Amniotic epithelial cell (primary cell): Measurements from ENCODE around the gene ZNF672.
"Not testable (repeated sequence)": the region's sequence is repeated elsewhere in the genome, so short reads cannot be mapped to it uniquely, and the experiment has no call there.

Experiments
- DNase-seq: peaks from one replicate; pipeline ENCODE4 v3.0.0-alpha.2; 2010; ENCODE audit warnings: low read depth

ZNF672 gene

DNA sequence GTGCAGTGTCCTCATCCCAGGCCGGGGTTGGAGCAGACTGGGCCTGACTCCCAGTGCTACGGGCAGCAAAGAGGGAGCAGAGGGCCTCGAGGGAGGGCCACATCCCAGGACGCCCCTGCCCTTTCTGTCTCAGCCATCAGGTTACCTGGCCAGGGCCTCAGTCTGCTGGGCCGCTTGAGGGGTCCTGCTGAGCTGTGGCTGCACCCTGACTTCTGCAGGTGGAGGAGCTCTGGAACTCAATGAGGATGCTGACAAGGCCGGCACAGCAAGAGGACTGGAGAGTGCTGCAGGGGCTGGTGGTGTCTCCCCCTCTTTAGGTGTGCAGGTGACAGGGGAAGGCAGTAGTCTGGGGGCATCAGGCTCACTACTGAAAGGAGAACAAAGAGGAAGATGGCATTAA, 17.6 kb downstream of the ZNF672 start:
- DNase-seq = no peak

DNA sequence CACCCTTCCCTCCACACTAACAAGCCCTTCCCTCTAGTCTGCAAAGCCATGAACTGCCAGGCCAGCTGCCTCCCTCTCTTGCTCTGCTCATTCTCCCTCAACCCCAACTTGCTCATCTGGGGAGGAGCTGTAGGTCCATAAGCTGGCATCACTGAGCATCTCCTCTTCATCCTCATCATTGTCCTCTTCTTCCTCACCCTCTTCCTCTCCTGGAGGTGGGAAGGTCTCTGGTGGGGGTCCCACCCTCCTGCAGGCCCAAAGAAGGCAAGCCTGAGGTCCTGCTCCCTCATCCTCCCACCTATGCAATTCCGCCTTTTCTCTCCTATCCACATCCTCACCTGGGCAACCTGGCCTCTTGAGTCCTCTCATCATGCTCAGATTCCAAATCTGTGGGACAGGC, 18.2 kb downstream of the ZNF672 start:
- no peak for DNase-seq

DNA sequence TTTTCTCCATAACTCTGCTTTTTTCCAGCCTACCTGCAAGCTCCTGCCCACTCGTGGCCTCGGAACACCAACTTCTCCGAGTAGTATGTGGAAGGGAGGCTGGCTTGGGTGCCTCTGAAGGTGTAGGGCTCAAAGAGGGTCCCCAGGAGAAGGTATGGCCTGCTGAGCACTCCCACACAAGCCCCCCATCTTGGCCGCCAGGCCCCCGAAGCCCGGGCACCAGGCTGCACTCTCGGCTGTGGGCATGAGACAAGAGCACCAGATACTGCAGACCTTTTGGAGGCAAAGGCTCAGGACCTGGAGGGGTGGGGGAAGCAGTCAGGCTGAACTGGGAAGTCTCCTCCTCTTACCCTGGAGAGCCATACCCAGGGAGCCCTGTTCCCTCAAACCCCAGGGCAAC, 19.2 kb downstream of the ZNF672 start:
- no peak for DNase-seq

DNA sequence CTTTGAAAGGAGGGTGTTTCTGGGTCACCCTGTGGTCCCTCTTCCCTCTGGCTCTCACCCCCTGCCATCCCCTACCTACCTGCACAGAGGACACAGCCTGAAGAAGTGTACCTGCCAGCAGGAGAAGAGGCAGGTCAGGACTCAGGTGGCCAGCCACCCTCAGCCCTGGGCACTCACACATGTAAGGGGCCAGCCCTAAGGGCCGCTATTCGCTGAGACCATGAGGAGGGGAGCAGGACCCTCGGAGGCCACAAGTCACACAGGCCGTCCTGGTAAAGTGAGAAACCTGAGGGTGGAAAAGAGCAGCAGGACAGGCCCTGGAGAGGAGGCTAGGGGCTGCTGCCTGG, 19.7 kb downstream of the ZNF672 start:
- DNase-seq = no peak

DNA sequence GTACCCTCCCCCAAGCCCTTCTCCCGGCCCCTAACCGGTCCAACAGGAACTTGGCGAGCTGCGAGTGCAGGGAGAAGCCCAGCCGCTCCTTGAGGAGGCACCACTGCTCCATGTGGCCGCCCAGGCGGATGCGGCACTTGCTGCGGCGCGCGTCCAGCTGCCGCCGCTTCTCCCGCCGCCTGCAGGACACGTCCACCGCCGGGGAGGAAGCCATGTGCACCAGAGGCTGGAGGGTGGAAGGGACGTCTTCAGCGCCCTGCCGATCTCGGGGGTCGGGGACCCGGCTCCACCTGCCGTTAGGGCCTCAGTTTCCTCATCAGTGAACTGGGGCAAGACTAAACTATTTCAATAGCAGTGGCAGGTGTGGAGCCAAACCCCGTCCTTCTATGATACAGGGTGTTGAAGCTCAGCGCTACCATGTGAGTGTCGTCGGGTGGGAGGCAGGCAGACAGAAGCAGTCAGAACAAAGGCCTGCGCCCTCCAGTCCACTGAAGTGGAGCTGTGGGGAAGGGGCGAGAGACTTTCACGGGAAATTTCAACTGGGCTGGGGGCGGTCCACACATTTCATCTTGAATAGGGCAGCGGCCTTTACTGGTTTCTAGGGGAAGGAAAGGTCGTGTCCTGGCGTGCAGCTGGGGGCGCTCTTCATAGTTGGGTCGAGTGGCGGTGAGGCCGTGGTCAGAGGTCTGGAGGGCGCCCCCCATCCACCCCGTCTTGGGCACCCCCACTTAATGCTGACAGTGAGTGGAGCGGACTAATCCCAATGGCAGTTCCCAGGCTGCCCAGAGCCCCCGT, 20.3 kb downstream of the ZNF672 start:
- DNase-seq = peak; percentile 33

DNA sequence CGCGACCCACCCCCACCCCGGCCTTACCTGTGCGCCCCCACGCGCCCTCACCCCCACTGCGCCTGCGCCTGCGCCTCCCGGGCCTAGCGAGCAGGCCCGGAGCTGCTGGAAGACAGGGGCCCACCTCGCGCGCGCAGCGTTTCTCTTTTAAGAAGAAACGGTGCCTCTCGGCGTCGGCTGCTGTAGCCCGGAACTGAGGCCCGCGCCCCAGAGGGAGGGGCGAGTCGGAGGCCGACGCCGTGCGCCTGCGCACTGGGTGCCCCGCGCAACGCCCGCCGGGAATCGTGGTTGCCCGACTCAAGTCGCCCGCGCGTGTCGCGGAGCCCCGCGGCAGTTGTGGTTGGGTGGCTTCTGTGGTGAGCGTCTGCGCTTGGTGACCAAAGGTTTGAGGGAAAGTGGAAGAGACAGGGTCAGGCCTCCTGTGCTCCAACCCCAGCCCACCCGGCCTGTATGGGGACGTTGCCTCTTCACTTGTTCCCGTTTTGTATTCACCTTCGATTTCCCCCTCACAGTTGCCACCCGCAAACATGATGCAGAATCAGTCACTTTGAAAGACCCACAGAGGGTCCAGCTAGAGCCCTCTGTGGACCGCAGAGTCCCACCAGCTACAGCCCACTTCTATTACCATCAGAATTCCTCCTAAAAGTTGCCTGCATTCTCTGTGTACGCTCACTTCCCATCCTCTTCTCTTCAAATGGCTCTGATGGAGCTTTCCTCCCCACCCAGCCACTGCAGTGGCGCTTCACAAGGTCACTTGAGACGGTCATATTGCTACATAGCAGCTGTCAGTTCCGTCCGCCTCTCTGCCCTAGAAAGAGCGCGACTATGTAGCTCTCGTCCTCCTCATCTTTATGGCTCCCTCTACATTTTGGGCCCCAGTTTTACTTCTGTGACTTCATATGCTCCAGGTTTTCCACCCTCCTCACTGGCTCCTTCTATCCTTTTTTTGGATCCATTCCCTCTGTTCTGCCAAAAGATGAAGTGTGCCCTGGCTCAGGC, 21.2 kb downstream of the ZNF672 start, which contains the start of gene ZNF692:
Gene ZNF692, minus strand, starts transcription at position 195 of the 999 bp plus-strand sequence. CDS start 776 bp downstream, outside the sequence.
- DNase-seq = peak; percentile 96

DNA sequence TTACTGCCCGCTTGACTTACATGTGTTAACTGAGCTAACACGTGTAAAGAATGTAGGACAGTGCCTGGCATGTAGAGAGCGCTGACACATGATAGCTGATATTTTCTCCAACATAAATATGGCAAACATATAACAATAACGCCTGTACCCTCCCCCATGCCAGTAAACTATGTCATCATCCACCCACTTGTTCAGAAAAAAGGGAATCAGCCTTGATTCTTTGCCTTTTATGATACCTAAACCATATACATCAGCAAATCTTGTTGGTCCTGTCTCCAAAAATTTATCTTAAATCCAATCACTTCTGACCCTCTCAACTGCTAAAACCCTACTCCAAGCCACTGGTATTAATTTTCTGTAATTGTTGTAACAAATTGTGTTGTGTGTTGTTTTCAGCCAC, 22.0 kb downstream of the ZNF672 start:
- no peak for DNase-seq

DNA sequence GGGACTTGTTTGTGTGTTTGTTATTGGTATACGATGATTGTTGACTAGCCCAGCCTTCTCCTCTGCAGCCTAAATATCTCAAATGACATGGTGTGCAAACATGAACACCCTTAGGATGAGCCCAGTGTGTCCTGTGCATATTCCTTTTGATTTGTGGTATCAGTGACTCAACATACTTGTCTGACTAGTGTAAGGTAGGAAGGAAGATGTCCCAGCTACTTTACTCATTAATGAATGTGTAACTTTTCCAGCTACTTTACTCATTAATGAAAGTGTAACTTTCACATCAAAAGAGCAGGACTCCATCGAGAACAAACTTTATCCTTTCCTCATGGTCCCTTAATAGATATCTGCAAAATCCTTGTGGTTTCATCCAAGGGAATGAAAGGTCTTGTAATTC, 23.6 kb downstream of the ZNF672 start:
- DNase-seq = no peak

DNA sequence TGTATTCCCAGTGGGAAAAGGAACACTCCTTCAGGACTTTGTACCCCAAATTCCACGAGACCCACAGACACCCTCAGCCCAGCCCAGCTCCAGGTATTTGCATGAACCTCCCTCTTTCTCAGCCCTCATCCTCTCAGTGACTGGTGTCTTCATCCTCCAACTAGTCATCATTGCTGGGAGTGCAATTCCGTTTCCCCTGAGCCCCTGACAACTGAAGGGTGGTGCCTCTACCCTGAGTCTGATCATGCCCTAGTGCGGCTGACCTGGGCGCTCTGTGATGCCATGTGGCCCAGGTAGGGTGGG, 24.6 kb downstream of the ZNF672 start:
- no peak for DNase-seq

DNA sequence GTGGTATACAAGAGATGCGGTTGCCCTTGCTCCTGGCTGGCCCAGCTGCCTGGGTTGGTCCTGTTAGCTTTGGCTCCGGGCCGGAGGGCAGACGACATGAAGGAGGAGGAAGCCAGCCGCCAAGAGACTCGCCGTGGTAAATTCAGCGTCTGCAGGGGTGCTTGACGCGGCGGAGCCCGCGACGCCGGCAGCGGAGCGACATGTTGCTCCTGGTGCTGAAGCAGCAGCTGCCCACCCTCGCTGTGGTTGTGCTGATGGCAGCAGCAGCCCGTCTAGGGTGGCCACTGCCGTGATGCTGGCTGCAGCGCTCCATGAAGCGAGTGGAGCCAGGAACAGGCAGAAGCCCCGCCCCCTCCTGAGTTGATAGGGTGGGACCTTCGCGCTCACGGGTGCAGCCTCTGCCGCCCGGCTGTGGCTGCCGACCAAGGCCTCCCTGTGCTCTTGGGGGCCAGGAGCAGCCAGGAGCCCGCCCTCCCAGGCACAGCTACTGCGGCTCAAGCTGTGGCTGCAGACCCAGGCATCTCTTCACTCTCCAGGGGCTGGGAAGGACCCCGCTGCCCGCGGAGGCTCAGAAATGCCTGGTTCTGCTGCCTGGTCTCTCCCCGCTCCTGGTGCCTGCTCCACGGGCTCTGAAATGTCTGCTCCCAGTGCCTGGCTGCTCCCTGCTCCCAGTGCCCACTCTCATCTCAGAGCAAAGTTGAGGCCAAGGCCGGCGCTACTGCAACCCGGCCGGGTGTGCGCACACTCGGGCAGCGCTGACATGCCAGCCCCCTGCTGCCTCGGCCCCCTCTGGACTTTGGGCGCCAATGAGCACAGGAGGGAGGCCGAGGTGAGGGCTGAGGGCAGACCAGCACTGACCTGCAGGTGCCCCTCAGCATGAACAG, 25.2 kb downstream of the ZNF672 start:
- peak; percentile 55 for DNase-seq

DNA sequence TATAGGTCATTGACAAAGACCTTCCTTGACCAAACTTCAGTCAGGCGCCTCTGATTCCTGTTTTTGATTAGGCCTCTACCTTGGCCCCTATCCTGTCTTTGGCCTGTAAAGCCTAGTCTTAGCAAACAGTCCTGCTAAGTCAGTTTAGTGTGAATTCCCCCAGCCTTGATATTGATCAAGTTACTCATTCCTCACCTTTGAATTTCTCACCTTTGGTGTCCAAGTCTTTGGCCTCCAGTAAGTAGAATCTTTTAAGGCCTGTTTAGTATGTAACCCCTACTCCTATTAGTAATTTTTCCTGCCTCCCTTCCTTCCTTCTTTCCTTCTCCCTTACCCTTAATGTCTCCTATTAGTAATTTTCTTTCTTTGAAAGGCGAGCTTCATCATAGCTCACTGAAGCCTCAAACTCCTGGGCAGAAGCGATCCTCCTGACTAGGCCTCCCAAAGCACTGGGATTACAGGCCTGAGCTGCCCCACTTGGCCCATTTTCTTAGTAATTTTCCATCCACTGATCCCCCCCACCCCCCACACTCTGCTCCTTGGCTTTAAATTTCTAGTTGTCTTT, 33.9 kb downstream of the ZNF672 start:
- no peak for DNase-seq

DNA sequence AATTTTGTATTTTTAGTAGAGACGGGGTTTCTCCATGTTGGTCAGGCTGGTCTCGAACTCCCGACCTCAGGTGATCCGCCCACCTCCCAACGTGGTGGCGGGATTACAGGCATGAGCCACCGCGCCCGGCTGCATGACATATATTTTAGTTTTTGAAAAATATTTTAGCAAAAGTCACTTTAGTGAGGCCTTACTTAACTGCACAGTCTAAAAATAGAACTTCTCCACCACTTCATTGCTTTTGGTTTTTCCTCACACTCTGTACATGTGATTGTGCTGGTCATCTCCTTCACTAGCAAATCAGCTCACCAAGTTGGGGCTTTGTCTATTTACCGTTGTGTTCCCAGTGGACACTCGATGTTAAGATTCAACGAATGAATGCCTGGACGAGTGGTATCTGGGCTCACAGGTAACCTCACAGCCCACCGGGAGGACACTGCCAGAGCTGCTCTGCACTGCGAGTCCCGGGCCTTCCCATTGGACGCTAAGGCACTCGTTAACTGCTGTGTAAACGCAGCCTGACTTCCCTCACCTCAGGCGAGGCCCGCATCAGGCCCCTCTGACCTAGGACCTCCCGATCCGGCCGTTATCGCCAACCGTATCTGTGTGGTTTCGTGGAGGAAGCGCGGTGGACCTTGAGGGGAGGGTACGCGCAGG, 34.9 kb downstream of the ZNF672 start:
- peak; percentile 69 for DNase-seq

DNA sequence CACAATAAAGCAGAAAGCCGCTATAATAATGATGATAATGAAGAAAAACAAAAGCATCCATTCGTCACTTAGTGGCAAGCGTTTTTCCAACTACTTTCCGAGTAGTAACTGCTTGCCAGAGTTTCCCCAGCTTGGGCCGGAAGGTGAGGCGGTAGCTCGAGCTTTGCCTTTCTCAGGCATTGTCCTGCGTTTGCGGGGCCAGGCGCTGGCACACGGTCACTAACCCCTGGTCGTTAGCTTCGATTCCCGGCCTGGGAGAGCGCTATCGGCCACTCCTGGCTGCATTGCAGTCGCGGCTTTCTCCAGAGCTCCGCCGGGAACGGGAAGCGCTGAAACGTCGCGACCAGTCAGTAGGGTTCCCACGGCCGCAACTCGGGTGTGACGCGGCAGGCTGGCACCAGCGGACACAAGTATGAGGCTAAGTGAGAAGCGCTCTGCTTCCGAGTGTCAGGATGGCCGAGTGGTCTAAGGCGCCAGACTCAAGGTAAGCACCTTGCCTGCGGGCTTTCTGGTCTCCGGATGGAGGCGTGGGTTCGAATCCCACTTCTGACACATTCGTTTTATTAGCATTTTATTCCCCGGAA, 35.5 kb downstream of the ZNF672 start:
- DNase-seq = peak; percentile 94

DNA sequence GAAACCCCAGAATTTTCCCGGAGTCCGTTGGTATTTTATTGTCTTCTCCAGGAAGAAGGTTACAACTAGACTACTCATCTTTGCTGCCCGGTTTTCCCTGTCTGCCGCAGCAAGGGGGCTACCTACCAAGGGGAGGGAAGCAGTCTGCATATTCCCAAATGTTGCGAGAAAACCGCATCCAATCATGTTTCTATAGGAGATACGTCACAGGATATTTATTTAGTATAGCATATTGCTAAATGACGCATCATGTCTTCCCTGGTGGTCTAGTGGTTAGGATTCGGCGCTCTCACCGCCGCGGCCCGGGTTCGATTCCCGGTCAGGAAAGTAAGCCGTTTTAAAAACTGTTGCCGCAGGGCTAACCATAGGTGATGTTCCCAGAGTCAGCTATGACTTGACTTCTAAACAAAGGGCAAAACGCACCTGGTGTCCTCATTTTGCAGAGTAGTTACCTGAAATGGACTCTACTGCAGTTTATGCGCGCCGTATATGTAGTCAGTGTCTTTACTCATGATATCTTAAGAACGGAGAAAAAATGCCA, 36.0 kb downstream of the ZNF672 start:
- DNase-seq = no peak

DNA sequence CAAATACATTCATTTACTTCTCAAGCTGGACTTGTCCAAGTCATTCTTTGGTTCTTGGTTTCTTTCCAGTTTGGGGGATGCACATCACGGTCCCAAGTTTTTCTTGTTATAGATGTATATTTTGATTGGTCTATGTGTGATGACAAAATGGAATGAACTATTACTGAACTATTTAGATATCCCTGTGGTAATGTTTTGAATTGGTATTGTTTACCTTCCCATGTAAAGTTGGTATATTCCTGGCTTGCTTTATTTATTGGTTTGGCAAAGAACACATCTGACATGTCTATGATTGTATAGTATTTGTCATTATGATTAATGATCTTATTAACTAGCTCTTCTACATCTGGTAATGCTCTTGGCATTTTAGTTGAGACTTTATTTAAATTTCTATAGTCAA, 43.2 kb downstream of the ZNF672 start:
- DNase-seq = no peak

DNA sequence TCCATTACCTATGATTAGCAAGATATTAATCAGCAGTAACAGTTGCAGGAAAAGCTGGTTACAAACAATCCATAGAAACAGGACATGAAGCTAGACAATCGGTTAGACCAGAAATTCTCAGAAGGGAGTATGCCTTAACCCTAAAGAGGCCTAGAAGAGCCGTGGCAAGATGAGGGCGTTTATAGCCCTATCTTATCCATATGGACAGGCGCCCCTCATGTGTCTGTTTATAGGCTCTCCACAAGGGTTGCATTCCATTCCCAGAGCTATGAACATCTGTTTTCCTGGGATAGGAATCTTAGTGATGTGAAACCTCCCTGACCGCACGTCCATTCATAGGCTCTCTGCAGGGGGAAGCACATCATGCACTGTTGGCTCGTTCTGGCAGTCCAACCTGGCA, 44.4 kb downstream of the ZNF672 start:
- peak; percentile 59 for DNase-seq

DNA sequence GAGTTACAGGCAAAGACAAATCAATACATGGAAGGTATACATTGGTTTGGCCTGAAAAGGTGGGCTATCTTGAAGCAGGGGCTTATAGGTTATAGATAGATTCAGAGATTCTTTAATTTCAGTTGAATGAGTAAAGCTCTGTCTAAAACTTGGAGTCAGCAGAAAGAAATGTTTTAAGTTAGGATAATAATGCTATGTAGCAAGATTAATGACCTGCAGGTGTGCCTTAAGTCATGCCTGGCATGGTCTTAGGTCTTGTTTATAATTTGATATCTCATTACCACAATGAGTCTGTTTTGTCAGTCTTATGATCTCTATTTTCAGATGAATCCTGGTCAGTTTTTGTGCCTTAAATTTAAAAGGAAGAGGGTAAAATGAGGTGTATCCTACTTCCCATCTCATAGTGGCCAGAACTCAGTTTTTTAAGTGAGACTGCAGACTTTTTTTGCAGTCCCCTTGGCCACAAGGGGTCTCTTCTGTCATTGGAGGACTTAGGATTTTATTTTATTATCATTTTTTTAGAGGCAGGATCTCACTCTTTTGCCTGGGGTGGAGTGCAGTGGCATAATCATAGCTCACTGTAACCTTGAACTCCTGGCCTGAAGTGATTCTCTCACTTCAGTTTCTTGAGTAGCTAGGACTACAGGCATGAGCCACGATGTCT, 46.7 kb downstream of the ZNF672 start:
- DNase-seq = peak; percentile 39

DNA sequence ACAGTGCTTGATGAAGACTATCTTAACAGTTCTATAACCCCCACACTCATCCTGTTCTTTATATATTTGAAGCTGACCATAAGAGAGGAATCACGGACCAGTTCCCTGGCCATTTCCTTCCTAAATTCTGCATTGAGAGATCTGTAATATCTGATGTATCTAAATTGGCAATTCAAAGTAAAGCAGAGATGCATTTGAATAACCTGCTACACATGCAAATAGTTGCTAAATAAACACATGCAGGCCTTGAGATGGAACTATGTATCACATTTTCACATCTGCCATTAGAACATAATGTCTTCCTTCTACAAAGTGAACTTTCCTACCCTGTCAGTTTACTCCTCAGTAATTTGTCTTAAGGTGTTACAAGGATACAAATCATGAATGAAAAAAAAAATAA, 47.6 kb downstream of the ZNF672 start:
- DNase-seq = no peak

DNA sequence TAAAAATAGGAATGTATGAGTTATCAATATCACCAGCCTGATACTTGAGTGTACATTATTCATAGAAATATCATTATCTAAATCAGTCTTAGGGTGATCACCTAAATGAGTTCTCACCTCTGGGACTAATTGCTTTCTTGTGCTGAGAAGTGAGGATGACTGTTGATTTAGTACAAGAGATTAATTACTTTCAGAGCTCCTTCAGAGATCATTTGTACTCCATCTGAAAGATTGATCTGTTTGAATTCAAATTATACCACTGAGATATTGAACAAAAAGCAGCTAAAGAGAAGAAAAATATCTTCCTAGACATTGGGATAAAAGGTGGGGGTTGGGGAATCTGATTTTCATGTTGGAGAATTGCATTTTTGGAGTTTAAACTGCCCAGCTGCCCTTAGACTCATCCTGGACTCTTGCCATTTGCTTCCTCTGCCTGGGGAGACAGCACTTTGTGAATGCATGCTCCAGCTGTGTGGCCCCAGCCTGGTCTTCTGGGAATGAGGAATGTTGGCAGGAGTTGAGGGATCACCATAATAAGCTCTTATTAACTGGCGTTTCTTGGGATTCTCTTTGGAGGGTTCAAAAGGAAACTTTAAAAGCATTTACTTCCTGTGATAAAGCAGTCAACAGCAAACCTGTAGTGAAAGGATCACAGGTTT, 48.3 kb downstream of the ZNF672 start:
- DNase-seq = no peak

DNA sequence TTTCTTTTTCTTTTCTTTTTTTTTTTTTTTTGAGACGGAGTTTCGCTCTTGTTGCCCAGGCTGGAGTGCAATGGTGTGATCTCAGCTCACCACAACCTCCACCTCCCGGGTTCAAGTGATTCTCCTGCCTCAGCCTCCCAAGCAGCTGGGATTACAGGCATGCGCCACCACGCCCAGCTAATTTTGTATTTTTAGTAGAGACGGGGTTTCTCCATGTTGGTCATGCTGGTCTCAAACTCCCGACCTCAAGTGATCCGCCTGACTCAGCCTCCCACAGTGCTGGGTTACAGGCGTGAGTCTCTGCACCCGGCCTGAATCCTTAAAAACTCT, 51.9 kb downstream of the ZNF672 start:
- not testable (repeated sequence) for DNase-seq
